Measurements from ENCODE around the gene OPCML.

DNA sequence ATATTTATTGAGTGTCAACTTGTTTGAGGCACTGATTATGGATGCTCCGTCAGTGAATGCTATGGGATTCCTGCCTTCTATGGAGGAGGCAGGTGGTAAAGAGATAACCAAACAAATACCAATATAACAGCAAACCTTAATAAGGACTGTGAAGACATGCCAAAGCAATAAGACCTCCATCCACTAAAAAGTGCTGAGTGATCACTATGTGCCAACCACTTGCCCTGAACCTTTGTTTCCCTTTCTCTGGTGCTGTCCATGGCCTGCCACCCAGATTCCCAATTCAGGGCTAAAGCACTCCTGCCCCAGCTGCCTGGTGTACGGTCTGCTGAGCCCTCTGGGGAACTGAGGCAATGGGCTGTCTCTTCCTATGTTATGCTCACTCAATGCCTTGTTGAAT lies 1074.9 kb downstream of the OPCML start:
- TF ChIP-seq, protein P1, sequence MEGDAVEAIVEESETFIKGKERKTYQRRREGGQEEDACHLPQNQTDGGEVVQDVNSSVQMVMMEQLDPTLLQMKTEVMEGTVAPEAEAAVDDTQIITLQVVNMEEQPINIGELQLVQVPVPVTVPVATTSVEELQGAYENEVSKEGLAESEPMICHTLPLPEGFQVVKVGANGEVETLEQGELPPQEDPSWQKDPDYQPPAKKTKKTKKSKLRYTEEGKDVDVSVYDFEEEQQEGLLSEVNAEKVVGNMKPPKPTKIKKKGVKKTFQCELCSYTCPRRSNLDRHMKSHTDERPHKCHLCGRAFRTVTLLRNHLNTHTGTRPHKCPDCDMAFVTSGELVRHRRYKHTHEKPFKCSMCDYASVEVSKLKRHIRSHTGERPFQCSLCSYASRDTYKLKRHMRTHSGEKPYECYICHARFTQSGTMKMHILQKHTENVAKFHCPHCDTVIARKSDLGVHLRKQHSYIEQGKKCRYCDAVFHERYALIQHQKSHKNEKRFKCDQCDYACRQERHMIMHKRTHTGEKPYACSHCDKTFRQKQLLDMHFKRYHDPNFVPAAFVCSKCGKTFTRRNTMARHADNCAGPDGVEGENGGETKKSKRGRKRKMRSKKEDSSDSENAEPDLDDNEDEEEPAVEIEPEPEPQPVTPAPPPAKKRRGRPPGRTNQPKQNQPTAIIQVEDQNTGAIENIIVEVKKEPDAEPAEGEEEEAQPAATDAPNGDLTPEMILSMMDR (IDR thresholded peaks at IDR 0.05; ENCODE audit: low read depth, low read length, poor library complexity, severe bottlenecking): no peak
- no peak for TF ChIP-seq EZH2phosphoT487 (IDR thresholded peaks at IDR 0.05; ENCODE audit: borderline replicate concordance, low read length)

Measured in DOHH2 (cell line).